ENCODE results near the gene HSFX4. TPM values are rescaled to one million over a fixed set of nuclear protein-coding genes. Genes with fewer than 3 reads are reported as not detected.
"Not testable (repeated sequence)": the region's sequence is repeated elsewhere in the genome, so short reads cannot be mapped to it uniquely, and the experiment has no call there.

Gene HSFX4, protein sequence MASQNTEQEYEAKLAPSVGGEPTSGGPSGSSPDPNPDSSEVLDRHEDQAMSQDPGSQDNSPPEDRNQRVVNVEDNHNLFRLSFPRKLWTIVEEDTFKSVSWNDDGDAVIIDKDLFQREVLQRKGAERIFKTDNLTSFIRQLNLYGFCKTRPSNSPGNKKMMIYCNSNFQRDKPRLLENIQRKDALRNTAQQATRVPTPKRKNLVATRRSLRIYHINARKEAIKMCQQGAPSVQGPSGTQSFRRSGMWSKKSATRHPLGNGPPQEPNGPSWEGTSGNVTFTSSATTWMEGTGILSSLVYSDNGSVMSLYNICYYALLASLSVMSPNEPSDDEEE
- total RNA-seq, result not detected

DNA sequence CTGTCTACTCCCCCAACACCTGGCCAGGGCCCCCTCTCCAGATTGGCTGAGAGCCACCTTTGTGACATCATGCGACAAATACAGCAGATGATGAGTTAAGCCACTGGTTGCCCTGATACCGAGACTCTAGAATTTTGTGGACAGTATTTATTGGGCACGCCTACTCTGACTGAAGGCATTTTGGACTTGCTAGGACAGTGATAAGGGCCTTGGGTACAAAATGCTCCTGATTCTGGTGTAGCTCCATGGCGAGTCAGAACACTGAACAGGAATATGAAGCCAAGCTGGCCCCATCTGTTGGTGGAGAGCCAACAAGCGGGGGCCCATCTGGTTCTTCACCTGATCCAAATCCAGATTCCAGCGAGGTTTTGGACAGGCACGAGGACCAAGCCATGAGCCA lies at the start of gene HSFX4:
HSFX4 (plus strand) TSS at position 174 of the 400 bp plus-strand sequence; CDS start at position 246, 72 bp downstream.
- not testable (repeated sequence) for H3K27ac ChIP-seq; ATAC-seq (ENCODE audit: insufficient number of reproducible peaks, low FRiP score, low read depth); DNase-seq (ENCODE audit: low spot score); H3K36me3 ChIP-seq; H3K4me3 ChIP-seq; H3K9me3 ChIP-seq; H3K27me3 ChIP-seq (replicated peaks; ENCODE audit: insufficient read depth); H3K4me1 ChIP-seq (ENCODE audit: control insufficient read depth in 1 of 2, low read depth in 2 of 2)

DNA sequence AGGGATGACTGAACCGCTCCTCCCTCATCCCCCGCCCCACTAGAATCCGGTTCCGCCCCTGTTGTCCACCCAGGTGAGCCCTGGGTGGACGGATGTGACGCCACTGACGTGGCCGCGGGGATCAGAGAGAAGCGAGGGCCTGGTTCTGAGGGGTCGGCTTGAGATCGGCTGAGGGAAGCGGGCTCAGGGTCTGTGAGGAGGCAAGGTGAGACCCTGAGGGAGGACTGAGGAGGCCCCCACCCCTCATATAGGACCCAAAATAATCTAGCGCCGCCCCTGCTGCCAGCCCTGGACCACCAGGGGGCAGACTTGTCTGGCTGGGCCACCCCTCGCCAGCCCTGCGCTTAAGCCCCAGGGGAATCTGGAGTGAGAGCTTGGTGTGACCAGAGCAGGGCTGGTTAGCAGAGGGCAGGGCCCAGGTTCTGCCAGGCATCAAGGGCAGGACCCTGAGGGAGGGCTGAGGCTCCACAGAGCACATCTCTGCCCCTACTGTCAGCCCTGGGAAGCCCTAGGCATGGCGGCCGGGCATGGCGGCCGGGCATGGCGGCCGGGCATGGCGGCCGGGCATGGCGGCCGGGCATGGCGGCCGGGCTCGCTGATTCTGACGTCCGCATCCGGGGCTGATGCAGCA lies 48.2 kb upstream of the HSFX4 start, which contains the start of gene MAGEA8:
MAGEA8 (plus strand) TSS at position 103 of the 631 bp plus-strand sequence. CDS start 3,090 bp downstream, outside the sequence.
- DNase-seq (ENCODE audit: low spot score), result no peak

DNA sequence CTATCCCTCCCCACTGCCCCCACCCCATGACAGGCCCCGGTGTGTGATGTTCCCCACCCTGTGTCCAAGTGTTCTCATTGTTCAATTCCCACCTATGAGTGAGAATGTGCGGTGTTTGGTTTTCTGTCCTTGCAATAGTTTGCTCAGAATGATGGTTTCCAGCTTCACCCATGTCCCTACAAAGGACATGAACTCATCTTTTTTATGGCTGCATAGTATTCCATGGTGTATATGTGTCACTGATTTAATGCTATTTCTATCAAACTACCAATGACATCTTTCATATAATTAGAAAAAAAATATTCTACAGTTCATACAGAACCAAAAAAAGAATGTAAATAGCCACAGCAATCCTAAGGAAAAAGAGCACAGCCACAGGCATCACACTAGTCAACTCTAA lies 38.5 kb upstream of the HSFX4 start:
- not testable (repeated sequence) for H3K4me3 ChIP-seq; ATAC-seq (ENCODE audit: insufficient number of reproducible peaks, low FRiP score, low read depth); H3K36me3 ChIP-seq

More for the DNA sequence above, 48.2 kb upstream of the HSFX4 start, which contains the start of gene MAGEA8:
- TF ChIP-seq, protein P1, sequence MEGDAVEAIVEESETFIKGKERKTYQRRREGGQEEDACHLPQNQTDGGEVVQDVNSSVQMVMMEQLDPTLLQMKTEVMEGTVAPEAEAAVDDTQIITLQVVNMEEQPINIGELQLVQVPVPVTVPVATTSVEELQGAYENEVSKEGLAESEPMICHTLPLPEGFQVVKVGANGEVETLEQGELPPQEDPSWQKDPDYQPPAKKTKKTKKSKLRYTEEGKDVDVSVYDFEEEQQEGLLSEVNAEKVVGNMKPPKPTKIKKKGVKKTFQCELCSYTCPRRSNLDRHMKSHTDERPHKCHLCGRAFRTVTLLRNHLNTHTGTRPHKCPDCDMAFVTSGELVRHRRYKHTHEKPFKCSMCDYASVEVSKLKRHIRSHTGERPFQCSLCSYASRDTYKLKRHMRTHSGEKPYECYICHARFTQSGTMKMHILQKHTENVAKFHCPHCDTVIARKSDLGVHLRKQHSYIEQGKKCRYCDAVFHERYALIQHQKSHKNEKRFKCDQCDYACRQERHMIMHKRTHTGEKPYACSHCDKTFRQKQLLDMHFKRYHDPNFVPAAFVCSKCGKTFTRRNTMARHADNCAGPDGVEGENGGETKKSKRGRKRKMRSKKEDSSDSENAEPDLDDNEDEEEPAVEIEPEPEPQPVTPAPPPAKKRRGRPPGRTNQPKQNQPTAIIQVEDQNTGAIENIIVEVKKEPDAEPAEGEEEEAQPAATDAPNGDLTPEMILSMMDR (IDR thresholded peaks at IDR 0.05), result no peak
- ATAC-seq (ENCODE audit: insufficient number of reproducible peaks, low FRiP score, low read depth), result no peak
- Histone ChIP-seq H3K4me3 (no peak within 1 kb of the TSS), H3K9me3 (no peaks in the 10 kb centered on the region), H3K27me3 (replicated peaks; ENCODE audit: insufficient read depth) (no peaks in the 10 kb centered on the region), H3K36me3 (no peaks in the 10 kb centered on the region), H3K4me1 (ENCODE audit: control insufficient read depth in 1 of 2, low read depth in 2 of 2) (no peaks in the 10 kb centered on the region), H3K27ac (no peak within 1 kb of the TSS)

DNA sequence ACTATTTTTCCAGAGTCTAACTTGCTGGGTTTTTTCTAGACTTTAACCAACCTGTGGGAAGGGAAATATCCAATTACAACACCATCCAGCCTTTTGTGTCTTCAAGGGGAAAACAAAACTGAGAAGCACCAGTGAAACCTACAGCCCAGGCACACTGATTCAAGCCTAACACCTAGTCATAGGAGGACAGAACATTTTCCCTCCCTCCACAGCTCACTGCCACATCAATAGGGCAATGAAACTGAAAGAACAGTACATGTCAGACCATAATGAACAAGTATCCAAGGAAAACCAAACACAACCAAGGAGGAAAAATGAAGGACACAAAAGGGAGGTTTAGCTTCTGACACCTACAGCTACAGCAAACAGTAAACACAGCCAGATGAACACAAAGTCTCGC lies 30.8 kb upstream of the HSFX4 start:
- Histone ChIP-seq H3K27ac (no peak overlapping the region), H3K4me3 (no peak overlapping the region), H3K9me3 (no peaks in the 10 kb centered on the region), H3K4me1 (ENCODE audit: control insufficient read depth in 1 of 2, low read depth in 2 of 2) (no peaks in the 10 kb centered on the region), H3K27me3 (replicated peaks; ENCODE audit: insufficient read depth) (no peaks in the 10 kb centered on the region), H3K36me3 (no peaks in the 10 kb centered on the region)
- no peak for ATAC-seq (ENCODE audit: insufficient number of reproducible peaks, low FRiP score, low read depth)
- TF ChIP-seq, protein P1 (IDR thresholded peaks at IDR 0.05), result no peak
- DNase-seq (ENCODE audit: low spot score), result no peak

More for the DNA sequence above, 38.5 kb upstream of the HSFX4 start:
- not testable (repeated sequence) for DNase-seq (ENCODE audit: low spot score); H3K27ac ChIP-seq; H3K9me3 ChIP-seq; H3K4me1 ChIP-seq (ENCODE audit: control insufficient read depth in 1 of 2, low read depth in 2 of 2); H3K27me3 ChIP-seq (replicated peaks; ENCODE audit: insufficient read depth)

DNA sequence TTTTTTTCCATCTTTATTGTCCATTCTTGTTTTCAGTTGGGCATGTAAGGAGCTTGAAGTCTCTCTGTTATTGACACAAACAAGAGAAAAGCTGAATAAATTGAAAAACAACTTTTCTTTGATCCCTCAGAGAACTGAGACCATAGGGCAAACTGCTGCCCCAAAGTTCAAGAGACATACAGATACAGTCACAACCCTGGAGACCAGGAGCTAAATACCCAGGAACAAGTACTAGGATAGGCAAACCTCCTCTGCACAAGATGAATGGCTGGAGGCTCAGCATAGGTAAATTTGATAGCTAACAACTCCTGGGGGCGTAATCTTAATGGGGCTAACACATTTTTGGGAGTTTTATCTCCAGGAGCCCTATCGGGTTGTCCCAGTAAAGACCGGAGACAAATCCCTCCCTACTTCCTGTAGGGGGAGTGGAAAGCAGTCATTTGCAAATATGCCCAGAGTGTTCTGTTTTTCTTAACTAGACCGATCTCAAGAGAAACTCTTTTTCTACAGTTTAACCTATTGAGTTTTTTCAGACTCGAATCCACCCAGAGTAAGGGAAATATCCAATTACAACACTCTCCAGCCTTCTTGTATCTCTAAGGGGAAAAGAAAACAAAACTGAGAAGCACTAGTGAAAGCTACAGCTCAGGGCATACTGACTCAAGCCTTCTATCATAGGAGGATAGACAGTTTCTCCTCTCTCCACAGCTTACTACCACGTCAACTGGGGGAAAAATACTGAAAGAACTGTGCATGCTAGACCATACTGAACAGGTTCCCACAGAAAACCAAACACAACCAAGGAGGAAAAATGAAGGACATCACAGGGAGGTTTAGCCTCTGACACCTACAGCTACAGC lies 25.3 kb upstream of the HSFX4 start:
- no peak for DNase-seq (ENCODE audit: low spot score)
- no peaks in the 10 kb centered on the region for H3K36me3 ChIP-seq
- no peak for ATAC-seq (ENCODE audit: insufficient number of reproducible peaks, low FRiP score, low read depth)
- H3K27me3 ChIP-seq (replicated peaks; ENCODE audit: insufficient read depth), result no peaks in the 10 kb centered on the region
- H3K4me3 ChIP-seq, result peak overlapping the region; percentile 38
- no peaks in the 10 kb centered on the region for H3K4me1 ChIP-seq (ENCODE audit: control insufficient read depth in 1 of 2, low read depth in 2 of 2)
- TF ChIP-seq, protein P1 (IDR thresholded peaks at IDR 0.05), result no peak
- no peaks in the 10 kb centered on the region for H3K9me3 ChIP-seq
- no peak overlapping the region for H3K27ac ChIP-seq

All from thoracic aorta (tissue), 2 donors.